ENCODE measurements around the gene COX5B.
"Not testable (repeated sequence)": the region's sequence is repeated elsewhere in the genome, so short reads cannot be mapped to it uniquely, and the experiment has no call there.

Gene COX5B

DNA sequence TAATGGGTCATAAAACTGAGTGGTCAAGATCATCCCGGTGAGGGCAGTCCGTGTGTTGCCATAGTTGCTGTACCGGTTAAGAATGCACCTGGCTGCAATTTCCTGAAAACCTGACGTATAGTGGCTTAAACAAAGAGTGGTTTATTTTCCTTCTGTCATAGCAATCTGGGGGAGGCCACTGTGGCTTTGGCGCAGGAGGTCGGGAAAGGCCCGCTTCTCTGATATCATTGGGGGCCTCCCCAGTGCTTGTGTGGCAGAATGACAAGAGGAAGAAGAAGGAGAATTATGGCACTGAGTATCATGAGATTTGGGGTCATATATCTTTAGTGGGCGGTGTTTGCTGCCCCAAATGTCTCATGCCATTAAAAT, 28.0 kb downstream of the COX5B start:
- TF ChIP-seq, protein P1, sequence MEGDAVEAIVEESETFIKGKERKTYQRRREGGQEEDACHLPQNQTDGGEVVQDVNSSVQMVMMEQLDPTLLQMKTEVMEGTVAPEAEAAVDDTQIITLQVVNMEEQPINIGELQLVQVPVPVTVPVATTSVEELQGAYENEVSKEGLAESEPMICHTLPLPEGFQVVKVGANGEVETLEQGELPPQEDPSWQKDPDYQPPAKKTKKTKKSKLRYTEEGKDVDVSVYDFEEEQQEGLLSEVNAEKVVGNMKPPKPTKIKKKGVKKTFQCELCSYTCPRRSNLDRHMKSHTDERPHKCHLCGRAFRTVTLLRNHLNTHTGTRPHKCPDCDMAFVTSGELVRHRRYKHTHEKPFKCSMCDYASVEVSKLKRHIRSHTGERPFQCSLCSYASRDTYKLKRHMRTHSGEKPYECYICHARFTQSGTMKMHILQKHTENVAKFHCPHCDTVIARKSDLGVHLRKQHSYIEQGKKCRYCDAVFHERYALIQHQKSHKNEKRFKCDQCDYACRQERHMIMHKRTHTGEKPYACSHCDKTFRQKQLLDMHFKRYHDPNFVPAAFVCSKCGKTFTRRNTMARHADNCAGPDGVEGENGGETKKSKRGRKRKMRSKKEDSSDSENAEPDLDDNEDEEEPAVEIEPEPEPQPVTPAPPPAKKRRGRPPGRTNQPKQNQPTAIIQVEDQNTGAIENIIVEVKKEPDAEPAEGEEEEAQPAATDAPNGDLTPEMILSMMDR (IDR thresholded peaks at IDR 0.05; ENCODE audit: insufficient read depth, low read depth, low read length, missing control alignments) = no peak
- no peak overlapping the region for H3K4me3 ChIP-seq (ENCODE audit: low read length)
- no peak for DNase-seq (ENCODE audit: low read depth)

DNA sequence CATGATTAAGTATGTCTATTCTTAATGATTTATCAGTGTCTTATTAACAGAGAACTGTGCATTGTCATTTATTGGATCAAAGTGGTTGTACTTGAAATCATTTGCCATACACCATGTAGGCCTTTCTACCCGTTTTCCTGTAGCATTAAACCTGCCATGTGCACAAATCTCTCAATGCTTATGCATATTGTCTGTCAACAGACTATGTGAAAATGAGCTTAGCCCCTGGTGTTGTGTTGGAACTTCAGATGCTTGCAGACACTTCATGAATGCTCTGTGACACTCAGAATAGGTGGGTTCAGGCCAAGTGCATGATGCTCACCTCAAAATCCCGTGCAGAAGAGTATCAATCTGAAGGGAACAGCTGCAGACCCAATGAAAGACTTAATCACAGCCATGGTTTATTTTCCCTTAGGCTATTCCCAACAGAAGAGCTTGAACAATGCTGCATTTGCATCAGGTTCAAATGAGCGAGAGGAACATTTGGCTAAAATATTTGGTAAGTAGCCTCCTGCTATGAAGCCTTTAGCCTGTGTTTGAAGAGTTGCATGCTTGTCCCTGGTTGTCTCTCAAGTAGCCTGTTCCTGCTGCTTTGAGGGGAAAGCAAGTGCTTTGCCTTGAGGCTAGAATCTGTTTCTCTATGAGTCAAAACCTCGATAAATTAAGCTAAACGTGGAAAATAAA, 29.7 kb downstream of the COX5B start:
- TF ChIP-seq, protein P1 (IDR thresholded peaks at IDR 0.05; ENCODE audit: insufficient read depth, low read depth, low read length, missing control alignments) = no peak
- no peak overlapping the region for H3K4me3 ChIP-seq (ENCODE audit: low read length)
- no peak for DNase-seq (ENCODE audit: low read depth)

DNA sequence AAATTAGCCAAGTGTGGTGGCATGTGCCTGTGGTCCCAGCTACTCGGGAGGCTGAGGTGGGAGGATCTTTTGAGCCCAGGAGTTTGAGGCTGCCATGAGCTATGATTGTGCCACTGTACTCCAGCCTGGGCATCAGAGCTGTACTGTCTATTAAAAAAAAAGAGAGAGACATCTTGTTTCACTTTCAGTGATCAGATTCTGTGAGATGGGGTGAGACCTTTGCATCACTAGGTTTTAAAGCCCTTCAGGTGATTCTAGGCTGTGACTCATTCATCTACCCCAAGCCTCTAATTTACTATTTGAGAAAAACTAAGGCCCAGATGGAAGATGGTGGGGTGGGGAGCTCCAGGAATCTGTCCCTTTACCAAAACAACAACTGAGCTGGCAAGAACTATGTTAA, 30.8 kb downstream of the COX5B start:
- TF ChIP-seq, protein P1 (IDR thresholded peaks at IDR 0.05; ENCODE audit: insufficient read depth, low read depth, low read length, missing control alignments) = no peak

DNA sequence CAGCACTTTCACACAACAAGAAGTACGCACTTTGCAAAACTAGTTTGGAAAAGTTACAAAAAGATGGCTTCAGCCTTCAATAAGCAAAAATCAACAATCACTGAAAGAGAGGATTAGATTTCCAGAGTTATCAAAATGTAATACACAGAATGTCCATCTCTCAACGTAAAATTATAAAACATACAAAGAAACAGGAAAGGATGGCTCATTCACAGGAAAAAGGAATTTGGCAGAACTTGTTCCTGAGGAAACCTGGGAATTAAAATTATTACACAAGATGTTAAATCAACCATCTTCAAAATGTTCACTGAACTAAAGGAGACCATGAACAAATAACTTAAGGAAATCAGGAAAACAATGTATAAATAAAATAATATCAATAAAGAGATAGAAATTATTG, 31.6 kb downstream of the COX5B start:
- TF ChIP-seq, protein P1 (IDR thresholded peaks at IDR 0.05; ENCODE audit: insufficient read depth, low read depth, low read length, missing control alignments) = no peak
- H3K4me3 ChIP-seq (ENCODE audit: low read length) = no peak overlapping the region
- DNase-seq (ENCODE audit: low read depth) = no peak

More for the DNA sequence above, 30.8 kb downstream of the COX5B start:
- no peak for DNase-seq (ENCODE audit: low read depth)
- no peak overlapping the region for H3K4me3 ChIP-seq (ENCODE audit: low read length)

DNA sequence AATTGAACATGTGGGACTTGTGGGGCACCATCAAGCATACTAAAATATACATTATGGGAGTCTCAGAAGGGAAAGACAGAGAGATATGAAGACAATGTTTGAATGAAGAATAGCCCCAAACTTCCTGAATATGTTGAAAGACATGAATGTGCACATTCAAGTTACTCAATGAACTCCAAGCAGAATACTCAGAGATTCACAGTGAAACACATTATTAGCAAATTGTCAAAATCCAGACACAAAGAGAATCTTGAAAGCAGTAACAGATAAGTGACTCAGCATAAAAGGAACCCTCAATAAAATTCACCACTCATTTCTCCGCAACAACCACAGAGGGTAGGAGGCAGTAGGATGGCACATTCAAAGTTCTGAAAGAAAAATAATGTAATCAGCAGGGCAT, 32.4 kb downstream of the COX5B start:
- TF ChIP-seq, protein P1 (IDR thresholded peaks at IDR 0.05; ENCODE audit: insufficient read depth, low read depth, low read length, missing control alignments) = no peak
- DNase-seq (ENCODE audit: low read depth) = no peak

DNA sequence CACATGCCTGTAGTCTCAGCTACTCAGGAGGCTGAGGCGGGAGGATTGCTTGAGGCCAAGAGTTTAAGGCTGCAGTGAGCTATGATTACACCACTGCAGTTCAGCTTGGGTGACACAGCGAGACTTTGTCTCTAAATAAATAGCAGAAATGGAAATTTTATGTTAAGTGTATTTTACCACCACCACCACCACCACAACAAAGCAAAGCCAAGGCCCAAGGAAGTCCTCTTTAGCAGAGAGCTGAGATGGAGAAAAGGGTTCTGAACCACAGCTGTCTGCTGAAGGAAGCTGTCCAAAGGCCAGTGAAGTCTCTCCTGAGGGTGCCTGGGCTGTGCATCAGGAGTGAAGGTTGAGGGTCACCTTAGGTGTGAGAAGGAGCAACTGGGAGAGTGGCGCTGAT, 41.4 kb downstream of the COX5B start:
- DNase-seq (ENCODE audit: low read depth); H3K4me3 ChIP-seq (ENCODE audit: low read length): not testable (repeated sequence)

More for the DNA sequence above, 32.4 kb downstream of the COX5B start:
- no peak overlapping the region for H3K4me3 ChIP-seq (ENCODE audit: low read length)

DNA sequence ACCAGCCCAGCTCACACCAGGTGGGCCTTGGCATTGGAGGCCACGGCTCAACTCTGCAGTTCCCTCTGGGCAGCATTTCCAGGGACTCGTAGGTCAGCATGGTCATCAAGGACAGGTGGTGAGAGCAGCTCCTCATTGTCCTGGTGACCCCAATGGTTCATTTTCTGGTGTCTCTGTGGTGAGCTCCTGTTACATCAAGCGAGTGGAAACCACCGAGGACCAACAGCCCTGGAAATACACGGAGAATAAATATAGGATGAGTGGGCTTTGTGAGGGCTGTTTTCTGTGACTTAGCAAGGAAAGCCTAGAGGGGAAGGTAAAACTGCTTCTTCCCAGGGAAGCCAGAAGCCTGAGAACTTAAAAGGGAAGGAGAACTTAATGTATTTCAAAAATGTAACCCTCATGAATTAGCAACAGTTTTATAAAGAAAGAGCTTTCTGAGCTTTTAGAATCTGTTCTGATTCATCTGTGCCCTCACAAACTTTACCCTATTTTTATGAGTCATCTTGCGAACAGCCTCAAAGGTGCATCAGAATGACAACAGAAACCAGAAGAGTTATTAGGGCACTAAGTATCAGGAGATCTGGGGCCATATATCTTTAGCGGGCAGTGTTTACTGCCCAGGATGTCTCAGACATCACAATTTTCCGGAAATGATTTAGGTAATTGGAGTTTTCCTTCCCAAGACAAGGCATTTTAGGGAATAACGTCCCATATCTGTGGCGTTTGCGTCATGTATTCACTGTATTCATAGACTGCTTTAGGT, 42.4 kb downstream of the COX5B start:
- H3K4me3 ChIP-seq (ENCODE audit: low read length) = no peak overlapping the region
- DNase-seq (ENCODE audit: low read depth) = peak; percentile 37
- TF ChIP-seq, protein P1 (IDR thresholded peaks at IDR 0.05; ENCODE audit: insufficient read depth, low read depth, low read length, missing control alignments) = no peak
